Fibroblast of skin of left quadriceps (primary cell): ENCODE measurements around the gene GYG2.
A peak's percentile ranks its signal among the peaks of the same experiment; 100 is the strongest.
"Not testable (repeated sequence)": the region's sequence is repeated elsewhere in the genome, so short reads cannot be mapped to it uniquely, and the experiment has no call there.

Experiments used
- DNase-seq, 2 experiments: peaks; one replicate each; pipeline ENCODE4 v3.0.0-alpha.2; 2013; ENCODE audit warnings: low read depth in 2 of 2

GYG2 gene

GRCh38 chrX:2871831-2872230, 43.1 kb downstream of the GYG2 start:
- no peak for DNase-seq

GRCh38 chrX:2872671-2873277, 44.0 kb downstream of the GYG2 start:
- no peak for DNase-seq

GRCh38 chrX:2874222-2875135, 45.7 kb downstream of the GYG2 start:
- no peak for DNase-seq

- no peak for DNase-seq
These were observed 46.4 kb downstream of the GYG2 start for GRCh38 chrX:2875136-2875481.

GRCh38 chrX:2875798-2876399, 47.2 kb downstream of the GYG2 start:
- no peak for DNase-seq

GRCh38 chrX:2878563-2878962, 49.8 kb downstream of the GYG2 start:
- no peak for DNase-seq

GRCh38 chrX:2879670-2880069, 50.9 kb downstream of the GYG2 start:
- no peak for DNase-seq

GRCh38 chrX:2883770-2884169, 55.0 kb downstream of the GYG2 start:
- no peak for DNase-seq

- no peak for DNase-seq
These were observed 59.6 kb downstream of the GYG2 start for GRCh38 chrX:2888309-2888708.

GRCh38 chrX:2889045-2889605, 60.4 kb downstream of the GYG2 start:
- no peak for DNase-seq

GRCh38 chrX:2889706-2890490, 61.2 kb downstream of the GYG2 start:
- DNase-seq = not testable (repeated sequence)

GRCh38 chrX:2890536-2891460, 62.1 kb downstream of the GYG2 start:
- DNase-seq = not testable (repeated sequence)

- no peak for DNase-seq
These were observed 64.1 kb downstream of the GYG2 start for GRCh38 chrX:2892816-2893215.

GRCh38 chrX:2894885-2895292, 66.2 kb downstream of the GYG2 start:
- peak in 1 of 2 experiments; percentile 28 for DNase-seq

- no peak for DNase-seq
These were observed 68.6 kb downstream of the GYG2 start for GRCh38 chrX:2897311-2897689.

GRCh38 chrX:2897690-2898623, 69.2 kb downstream of the GYG2 start:
- DNase-seq = not testable (repeated sequence)

- no peak for DNase-seq
These were observed 70.2 kb downstream of the GYG2 start for GRCh38 chrX:2898846-2899512.

- no peak for DNase-seq
These were observed 72.8 kb downstream of the GYG2 start for GRCh38 chrX:2901367-2902036.
